Adipocyte (in vitro differentiated cells): Measurements from ENCODE around the gene C7.
"Not testable (repeated sequence)": the region's sequence is repeated elsewhere in the genome, so short reads cannot be mapped to it uniquely, and the experiment has no call there.

Experiments used
- DNase-seq: peaks from one replicate; pipeline ENCODE4 v3.0.0-alpha.2; 2015; ENCODE audit warnings: low read depth
- H3K27me3 ChIP-seq: replicated peaks from 2 replicates; pipeline ENCODE4 v1.7.0; 2013; ENCODE audit warnings: mild to moderate bottlenecking, low read length, moderate library complexity; ENCODE audit not compliant: control insufficient read depth, insufficient read depth
- H3K36me3 ChIP-seq: 2 replicates; pipeline ENCODE4 v1.7.0; 2013; ENCODE audit warnings: low read length, mild to moderate bottlenecking, moderate library complexity; ENCODE audit not compliant: control insufficient read depth, insufficient read depth, severe bottlenecking
- H3K4me1 ChIP-seq: 2 replicates; pipeline ENCODE4 v1.7.0; 2013; ENCODE audit warnings: mild to moderate bottlenecking, low read length, moderate library complexity; ENCODE audit not compliant: control insufficient read depth, insufficient read depth
- H3K4me3 ChIP-seq: 2 replicates; pipeline ENCODE4 v1.7.0; 2013; ENCODE audit warnings: mild to moderate bottlenecking, low read length, moderate library complexity
- H3K9ac ChIP-seq: 2 replicates; pipeline ENCODE4 v1.7.0; 2013; ENCODE audit warnings: mild to moderate bottlenecking, low read length, moderate library complexity
- H3K9me3 ChIP-seq: 2 replicates; pipeline ENCODE4 v1.7.0; 2013; ENCODE audit warnings: mild to moderate bottlenecking, low read length, moderate library complexity; ENCODE audit not compliant: control insufficient read depth

Gene C7

DNA sequence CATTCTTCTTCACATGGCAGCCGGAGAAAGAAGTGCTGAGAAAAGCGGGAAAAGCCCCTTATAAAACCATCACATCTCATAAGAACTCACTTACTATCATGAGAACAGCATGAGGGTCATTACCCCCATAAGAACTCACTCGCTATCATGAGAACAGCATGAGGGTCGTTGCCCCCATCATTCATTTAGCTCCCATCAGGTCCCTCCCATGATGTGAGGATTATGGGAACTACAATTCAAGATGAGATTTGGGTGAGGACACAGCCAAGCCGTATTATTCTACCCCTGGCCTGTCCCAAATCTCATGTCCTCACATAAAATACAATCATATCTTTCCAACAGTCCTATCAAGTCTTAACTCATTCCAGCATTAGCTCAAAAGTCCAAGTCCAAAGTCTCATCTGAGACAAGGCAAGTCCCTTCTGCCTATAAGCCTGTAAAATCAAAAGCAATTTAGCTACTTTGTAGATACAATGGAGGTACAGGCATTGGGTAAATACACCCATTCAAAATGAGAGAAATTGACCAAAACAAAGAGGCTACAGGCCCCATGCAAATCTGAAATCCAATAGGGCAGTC lies 82.8 kb downstream of the C7 start:
- H3K4me3 ChIP-seq: peak overlapping the region; percentile 26
- H3K9me3 ChIP-seq: peaks cover 5% of the 10 kb centered on the region
- DNase-seq: no peak
- H3K36me3 ChIP-seq: no peaks in the 10 kb centered on the region
- peak overlapping the region; percentile 93 for H3K9ac ChIP-seq
- no peaks in the 10 kb centered on the region for H3K27me3 ChIP-seq
- H3K4me1 ChIP-seq: peaks cover 52% of the 10 kb centered on the region

DNA sequence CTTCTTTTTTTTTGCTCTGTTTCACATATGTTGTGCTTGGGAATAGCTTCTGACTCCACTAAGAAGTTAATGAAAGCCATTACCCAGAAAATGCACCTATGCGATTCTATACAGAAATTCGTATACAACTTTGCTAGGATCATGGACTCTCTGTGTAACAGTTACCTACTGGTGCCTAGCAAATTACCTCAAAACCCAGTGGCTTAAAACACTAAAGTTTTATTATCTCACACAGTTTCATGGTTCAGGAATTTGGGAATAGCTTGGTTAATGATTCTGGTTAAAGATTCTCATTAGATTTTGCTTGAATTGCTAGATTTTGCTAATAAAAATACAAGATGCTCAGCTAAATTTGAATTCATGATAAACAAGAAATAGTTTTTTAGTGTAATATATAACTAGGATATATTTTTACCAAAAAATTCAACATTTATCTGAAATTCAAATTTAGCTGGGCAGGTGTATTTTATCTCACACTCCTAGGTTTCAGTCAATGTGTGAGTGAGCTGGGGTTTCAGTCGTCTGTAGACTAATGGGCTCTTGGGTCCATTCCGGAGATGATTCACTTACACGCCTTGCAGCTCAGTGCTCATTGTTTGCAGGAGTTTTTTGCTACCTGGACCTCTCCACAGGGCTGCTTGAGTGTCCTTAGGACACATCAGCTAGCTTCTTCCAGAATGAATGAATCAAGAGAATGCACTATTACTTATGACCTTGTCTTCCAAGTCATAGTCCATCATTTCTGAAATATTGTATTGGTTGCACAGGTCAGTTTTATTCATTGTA lies 86.7 kb downstream of the C7 start:
- Histone ChIP-seq H3K4me1 (peaks cover 33% of the 10 kb centered on the region), H3K9ac (no peak overlapping the region), H3K27me3 (no peaks in the 10 kb centered on the region), H3K4me3 (no peak overlapping the region), H3K36me3 (no peaks in the 10 kb centered on the region), H3K9me3 (no peaks in the 10 kb centered on the region)
- DNase-seq: peak; percentile 12

DNA sequence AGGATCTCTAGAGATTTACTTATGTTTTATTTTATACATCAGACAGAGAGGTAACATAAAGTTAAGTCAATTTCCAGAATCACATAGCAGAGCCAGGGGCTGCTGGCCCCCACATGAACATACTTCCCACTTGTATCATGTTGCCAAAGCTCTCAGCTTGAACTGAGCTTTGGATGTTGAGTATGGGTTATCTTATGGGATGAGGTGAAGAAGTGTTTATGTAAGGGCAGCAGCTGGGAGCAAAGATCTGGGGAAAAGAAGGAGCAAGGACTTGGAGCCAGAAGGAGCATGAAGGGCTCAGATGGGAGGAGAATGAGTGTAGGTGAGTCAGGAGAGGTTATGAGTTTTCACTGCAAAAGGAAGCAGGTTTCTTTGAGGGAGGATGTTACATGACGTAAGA lies 89.8 kb downstream of the C7 start:
- H3K27me3 ChIP-seq: no peaks in the 10 kb centered on the region
- no peak overlapping the region for H3K4me3 ChIP-seq
- H3K9me3 ChIP-seq: no peaks in the 10 kb centered on the region
- no peaks in the 10 kb centered on the region for H3K36me3 ChIP-seq
- no peak for DNase-seq
- peaks cover 6% of the 10 kb centered on the region for H3K4me1 ChIP-seq
- no peak overlapping the region for H3K9ac ChIP-seq

DNA sequence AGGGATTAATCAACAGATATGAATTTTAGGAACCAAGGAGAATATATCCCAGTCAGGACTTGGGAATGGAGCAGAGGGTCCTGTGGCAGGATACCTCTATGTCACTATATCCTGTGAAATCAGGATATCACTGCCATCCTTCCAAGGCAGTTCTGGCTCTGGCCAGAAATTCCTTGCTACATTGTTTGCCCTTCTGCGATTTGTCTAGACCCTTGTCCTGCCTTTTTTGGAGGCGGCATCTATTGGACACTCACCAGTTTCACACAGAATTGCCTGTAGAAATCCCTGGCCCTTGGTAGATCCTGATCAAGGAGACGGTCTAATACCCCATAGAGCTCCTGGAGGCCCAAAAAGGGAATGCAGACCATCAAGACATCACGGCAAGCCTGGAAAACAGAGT lies 90.7 kb downstream of the C7 start:
- DNase-seq: no peak

DNA sequence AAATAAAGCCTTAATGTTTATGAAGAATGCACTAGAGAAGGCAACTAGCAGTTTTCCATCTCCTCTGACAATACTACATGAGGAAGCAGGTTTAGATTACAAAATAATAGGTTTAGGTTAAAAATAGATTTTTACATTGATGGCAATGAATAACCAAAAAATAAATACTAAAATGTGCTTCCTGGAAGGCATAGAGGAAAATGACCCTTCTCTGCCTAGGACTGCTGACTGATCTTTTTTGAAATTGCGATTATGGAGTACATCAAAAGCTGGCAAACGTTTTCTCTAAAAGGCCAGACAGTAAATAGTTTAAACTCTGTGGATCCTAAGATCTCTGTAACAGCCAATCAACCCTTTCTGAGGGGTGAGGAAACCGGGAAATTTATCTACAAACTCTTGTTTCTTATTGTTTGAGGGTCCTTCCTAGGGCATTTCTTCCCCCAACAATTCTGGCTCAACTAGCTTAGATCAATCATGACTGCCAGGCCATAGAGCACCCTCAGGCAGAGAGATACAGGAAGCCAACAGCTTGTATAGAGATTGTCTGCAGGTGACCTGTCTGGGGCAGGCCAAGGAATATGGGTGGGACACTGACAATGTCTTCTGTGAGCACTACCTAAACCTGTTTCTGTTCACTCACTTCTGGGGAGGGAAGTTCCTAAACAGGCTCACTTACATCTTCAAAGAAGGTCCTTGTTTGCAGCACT lies 94.5 kb downstream of the C7 start:
- Histone ChIP-seq H3K9ac (no peak overlapping the region), H3K4me3 (no peak overlapping the region), H3K4me1 (peaks cover 5% of the 10 kb centered on the region), H3K36me3 (no peaks in the 10 kb centered on the region), H3K27me3 (no peaks in the 10 kb centered on the region), H3K9me3 (no peaks in the 10 kb centered on the region)
- no peak for DNase-seq

More for the DNA sequence above, 90.7 kb downstream of the C7 start:
- Histone ChIP-seq H3K27me3 (no peaks in the 10 kb centered on the region), H3K4me3 (no peak overlapping the region), H3K9me3 (no peaks in the 10 kb centered on the region), H3K4me1 (peaks cover 4% of the 10 kb centered on the region), H3K9ac (no peak overlapping the region), H3K36me3 (no peaks in the 10 kb centered on the region)

DNA sequence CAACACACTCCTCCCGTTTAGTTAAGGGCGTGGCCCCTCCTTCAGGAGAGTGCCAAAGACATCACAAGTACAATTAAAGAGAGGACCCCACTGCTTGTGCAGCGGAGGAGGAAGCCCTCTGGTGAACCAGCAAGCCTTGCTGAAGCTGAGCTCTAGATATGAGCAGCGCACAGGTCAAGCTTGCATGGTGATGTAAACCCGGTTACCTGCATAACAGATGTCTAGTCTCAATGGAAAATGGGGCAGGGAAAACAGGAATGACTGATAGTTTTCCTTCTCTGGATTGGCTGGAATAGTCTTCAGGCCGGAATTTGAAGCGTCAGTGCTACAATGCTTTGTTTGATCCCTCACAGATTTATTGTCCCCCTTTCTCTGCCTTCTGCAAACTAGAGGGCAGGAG lies 95.6 kb downstream of the C7 start:
- Histone ChIP-seq H3K9ac (no peak overlapping the region), H3K36me3 (no peaks in the 10 kb centered on the region), H3K27me3 (no peaks in the 10 kb centered on the region), H3K4me3 (no peak overlapping the region), H3K9me3 (no peaks in the 10 kb centered on the region), H3K4me1 (peaks cover 9% of the 10 kb centered on the region)
- DNase-seq: no peak

DNA sequence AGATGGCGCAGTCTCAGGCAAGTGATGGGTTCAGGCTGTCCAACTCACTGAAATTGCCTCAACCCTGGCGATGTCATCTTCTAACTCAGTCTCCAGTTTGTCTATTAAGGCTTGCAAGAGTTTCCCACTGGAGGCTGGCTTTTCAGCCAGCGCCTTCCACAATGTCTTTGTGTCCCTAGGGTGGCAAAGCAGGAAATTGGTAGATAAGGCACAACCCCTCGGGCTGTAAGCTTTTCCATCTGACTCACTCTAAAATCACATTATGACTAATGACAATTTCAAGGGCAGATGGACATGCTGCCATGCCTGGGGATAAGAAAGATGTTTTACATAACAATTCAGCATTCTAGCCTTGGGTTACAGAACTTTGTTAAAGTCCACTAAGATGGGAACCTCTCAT lies 99.9 kb downstream of the C7 start:
- Histone ChIP-seq H3K9ac (no peak overlapping the region), H3K4me3 (no peak overlapping the region), H3K36me3 (no peaks in the 10 kb centered on the region), H3K4me1 (peaks cover 9% of the 10 kb centered on the region), H3K9me3 (no peaks in the 10 kb centered on the region), H3K27me3 (no peaks in the 10 kb centered on the region)
- DNase-seq: peak; percentile 53

DNA sequence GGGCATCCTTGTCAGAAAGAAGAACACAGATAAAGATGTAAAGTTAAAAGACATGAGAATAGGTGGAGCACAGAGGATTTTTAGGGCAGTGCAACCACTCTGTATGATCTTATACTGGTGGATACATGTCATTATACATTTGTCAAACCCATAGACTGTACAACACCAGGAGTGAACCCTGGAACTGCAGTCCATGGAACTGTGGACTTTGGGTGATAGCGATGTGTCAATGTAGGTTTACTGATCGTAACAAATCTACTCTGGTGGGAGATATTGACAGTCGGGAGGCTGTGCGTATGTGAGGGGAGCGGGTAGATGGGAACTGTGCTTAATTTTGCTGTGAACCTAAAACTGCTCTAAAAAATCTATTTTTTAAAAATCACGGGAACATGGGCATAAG lies 101.3 kb downstream of the C7 start:
- Histone ChIP-seq H3K4me3 (no peak overlapping the region), H3K9ac (no peak overlapping the region), H3K36me3 (no peaks in the 10 kb centered on the region), H3K9me3 (peaks cover 4% of the 10 kb centered on the region), H3K27me3 (no peaks in the 10 kb centered on the region), H3K4me1 (peaks cover 9% of the 10 kb centered on the region)
- no peak for DNase-seq

DNA sequence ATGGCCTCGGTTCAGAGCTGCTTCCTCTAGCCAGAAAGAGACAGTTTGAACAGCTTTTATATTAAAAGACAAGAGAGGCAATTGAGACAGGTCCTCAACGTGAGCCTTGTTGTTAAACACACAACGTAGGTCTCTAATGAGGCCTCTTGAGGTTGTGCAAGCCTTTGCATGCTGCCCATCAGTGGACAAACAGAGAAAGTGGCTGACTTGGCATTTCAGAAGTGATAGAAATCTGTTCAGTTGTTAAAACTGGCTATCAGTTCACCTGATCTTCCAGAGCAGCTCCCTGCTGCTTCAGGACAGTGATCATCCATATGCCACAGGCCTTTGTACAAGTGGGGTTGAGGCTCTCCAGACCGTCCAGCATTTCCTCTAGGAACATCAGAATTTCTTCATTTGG lies 103.0 kb downstream of the C7 start:
- no peak overlapping the region for H3K9ac ChIP-seq
- H3K4me3 ChIP-seq: no peak overlapping the region
- peaks cover 4% of the 10 kb centered on the region for H3K9me3 ChIP-seq
- no peak for DNase-seq
- H3K36me3 ChIP-seq: no peaks in the 10 kb centered on the region
- no peaks in the 10 kb centered on the region for H3K27me3 ChIP-seq
- peaks cover 9% of the 10 kb centered on the region for H3K4me1 ChIP-seq

DNA sequence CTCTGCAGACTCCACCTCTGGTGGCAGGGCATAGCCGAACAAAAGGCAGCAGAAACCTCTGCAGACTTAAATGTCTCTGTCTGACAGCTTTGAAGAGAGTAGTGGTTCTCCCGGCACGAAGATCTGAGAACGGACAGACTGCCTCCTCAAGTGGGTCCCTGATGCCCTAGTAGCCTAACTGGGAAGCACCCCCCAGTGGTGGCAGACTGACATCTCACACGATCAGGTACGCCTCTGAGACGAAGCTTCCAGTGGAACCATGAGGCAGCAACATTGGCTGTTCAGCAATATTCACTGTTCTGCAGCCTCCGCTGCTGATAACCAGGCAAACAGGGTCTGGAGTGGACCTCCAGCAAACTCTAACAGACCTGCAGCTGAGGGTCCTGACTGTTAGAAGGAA lies 113.3 kb downstream of the C7 start:
- H3K9ac ChIP-seq, H3K4me3 ChIP-seq, DNase-seq, H3K4me1 ChIP-seq, H3K27me3 ChIP-seq, H3K9me3 ChIP-seq, H3K36me3 ChIP-seq: not testable (repeated sequence)
